ENCODE measurements around the gene FAM83D.

FAM83D gene

GRCh38 chr20:38926142-38926933, at the start of gene FAM83D:
Gene FAM83D, plus strand, starts transcription at chr20:38926417. Its CDS starts 26 bp downstream, at chr20:38926443.
- peak; percentile 97 for DNase-seq

- no peak for DNase-seq
These were observed 48.7 kb upstream of the FAM83D start for GRCh38 chr20:38877483-38877882.

- no peak for DNase-seq
These were observed 47.4 kb upstream of the FAM83D start for GRCh38 chr20:38878866-38879265.

- DNase-seq, result no peak
These were observed 45.1 kb upstream of the FAM83D start for GRCh38 chr20:38880952-38881735.

- no peak for DNase-seq
These were observed 44.3 kb upstream of the FAM83D start for GRCh38 chr20:38881806-38882440.

- no peak for DNase-seq
These were observed 43.6 kb upstream of the FAM83D start for GRCh38 chr20:38882600-38882999.

GRCh38 chr20:38883081-38883980, 42.9 kb upstream of the FAM83D start:
- peak; percentile 71 for DNase-seq

GRCh38 chr20:38883981-38884733, 42.1 kb upstream of the FAM83D start:
- no peak for DNase-seq

GRCh38 chr20:38885357-38885756, 40.9 kb upstream of the FAM83D start:
- no peak for DNase-seq

- no peak for DNase-seq
These were observed 38.0 kb upstream of the FAM83D start for GRCh38 chr20:38888059-38888831.

GRCh38 chr20:38889050-38889449, 37.2 kb upstream of the FAM83D start:
- no peak for DNase-seq

- no peak for DNase-seq
These were observed 36.3 kb upstream of the FAM83D start for GRCh38 chr20:38889792-38890496.

GRCh38 chr20:38890497-38890818, 35.8 kb upstream of the FAM83D start:
- DNase-seq, result no peak

GRCh38 chr20:38892091-38892981, 33.9 kb upstream of the FAM83D start:
- no peak for DNase-seq

- DNase-seq, result no peak
These were observed 33.1 kb upstream of the FAM83D start for GRCh38 chr20:38893056-38893564.

- peak; percentile 45 for DNase-seq
These were observed 32.6 kb upstream of the FAM83D start for GRCh38 chr20:38893565-38894090.

GRCh38 chr20:38894091-38894847, 31.9 kb upstream of the FAM83D start:
- DNase-seq, result no peak
